Gastrocnemius medialis (tissue), 4 donors: ENCODE results near the gene ITPR2.

Experiments used
- POLR2A ChIP-seq, 2 donors: fragments of 450-650 bp; IDR thresholded peaks; one replicate each; pipeline ENCODE4 v1.6.1; 2017; ENCODE audit warnings: antibody characterized with exemption in 2 of 2, mild to moderate bottlenecking in 2 of 2, moderate library complexity in 2 of 2
- TF ChIP-seq, protein P1 (sequence below), 5 experiments: fragments of 450-650 bp in 3 of 5; fragments of 200-600 bp in 2 of 5; sonication (generic) in 2 of 5; IDR thresholded peaks in 4 of 5; conservative IDR thresholded peaks in 1 of 5; 1 replicate in 4 of 5; 2 replicates in 1 of 5; pipeline ENCODE4 v1.5.1; 2016 to 2019; ENCODE audit warnings: antibody characterized with exemption in 5 of 5, mild to moderate bottlenecking in 3 of 5, moderate library complexity in 3 of 5

GRCh38 chr12:26750531-26751175 is 82.3 kb downstream of the ITPR2 start:
- TF ChIP-seq, protein P1, sequence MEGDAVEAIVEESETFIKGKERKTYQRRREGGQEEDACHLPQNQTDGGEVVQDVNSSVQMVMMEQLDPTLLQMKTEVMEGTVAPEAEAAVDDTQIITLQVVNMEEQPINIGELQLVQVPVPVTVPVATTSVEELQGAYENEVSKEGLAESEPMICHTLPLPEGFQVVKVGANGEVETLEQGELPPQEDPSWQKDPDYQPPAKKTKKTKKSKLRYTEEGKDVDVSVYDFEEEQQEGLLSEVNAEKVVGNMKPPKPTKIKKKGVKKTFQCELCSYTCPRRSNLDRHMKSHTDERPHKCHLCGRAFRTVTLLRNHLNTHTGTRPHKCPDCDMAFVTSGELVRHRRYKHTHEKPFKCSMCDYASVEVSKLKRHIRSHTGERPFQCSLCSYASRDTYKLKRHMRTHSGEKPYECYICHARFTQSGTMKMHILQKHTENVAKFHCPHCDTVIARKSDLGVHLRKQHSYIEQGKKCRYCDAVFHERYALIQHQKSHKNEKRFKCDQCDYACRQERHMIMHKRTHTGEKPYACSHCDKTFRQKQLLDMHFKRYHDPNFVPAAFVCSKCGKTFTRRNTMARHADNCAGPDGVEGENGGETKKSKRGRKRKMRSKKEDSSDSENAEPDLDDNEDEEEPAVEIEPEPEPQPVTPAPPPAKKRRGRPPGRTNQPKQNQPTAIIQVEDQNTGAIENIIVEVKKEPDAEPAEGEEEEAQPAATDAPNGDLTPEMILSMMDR (IDR thresholded peaks at IDR 0.05 in 4 of 5, conservative IDR thresholded peaks at IDR 0.05 in 1 of 5): no peak
- no peak for TF ChIP-seq POLR2A (IDR thresholded peaks at IDR 0.05)
